ENCODE measurements around the gene PET117.
"Not testable (repeated sequence)": the region's sequence is repeated elsewhere in the genome, so short reads cannot be mapped to it uniquely, and the experiment has no call there.

The PET117 gene, protein sequence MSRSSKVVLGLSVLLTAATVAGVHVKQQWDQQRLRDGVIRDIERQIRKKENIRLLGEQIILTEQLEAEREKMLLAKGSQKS

DNA sequence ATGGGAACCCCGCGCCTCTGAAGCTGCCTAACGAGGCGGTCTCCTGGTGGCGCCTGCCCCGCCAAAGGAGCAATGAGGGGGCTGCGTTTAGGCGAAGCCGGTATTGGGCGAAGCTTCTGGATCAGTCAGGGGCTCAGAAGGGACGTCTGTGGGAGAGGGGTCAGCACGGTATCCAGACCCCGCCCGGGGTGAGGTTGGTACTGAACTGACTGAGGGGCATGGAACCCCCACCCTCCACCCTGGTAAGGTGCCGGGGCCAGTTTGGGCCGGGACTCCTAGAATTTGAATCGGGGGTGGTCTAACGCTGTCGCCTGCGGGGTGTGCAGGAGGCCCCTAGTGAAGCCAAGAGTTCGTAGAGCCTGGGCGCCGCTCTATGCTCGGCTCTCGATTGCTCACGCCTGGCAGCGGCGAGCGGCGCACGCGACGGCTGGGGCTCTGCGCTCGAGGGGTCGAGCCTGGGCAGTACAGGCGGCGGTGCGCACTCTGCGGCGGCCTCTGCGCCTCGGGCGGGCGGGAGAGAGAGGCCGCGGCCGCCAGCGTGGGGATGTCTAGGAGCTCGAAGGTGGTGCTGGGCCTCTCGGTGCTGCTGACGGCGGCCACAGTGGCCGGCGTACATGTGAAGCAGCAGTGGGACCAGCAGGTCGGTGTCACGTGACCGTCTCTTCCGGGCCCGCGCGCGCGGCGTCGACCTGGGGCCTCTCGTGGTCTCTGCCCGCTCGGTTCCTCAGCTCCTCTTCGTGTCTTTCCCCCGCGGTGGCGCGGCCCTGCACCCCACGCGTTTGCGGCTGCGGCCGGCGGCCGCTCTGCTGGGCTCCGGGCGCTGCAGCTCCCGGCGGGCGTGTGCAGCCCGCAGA, at the start of gene PET117, which contains the start of gene KAT14:
PET117 (plus strand) TSS at position 452 of the 854 bp plus-strand sequence; CDS start at position 545, 93 bp downstream.
KAT14 (plus strand) TSS at position 452 of the 854 bp plus-strand sequence. CDS start 4,798 bp downstream, outside the sequence.
- DNase-seq = peak; percentile 30

DNA sequence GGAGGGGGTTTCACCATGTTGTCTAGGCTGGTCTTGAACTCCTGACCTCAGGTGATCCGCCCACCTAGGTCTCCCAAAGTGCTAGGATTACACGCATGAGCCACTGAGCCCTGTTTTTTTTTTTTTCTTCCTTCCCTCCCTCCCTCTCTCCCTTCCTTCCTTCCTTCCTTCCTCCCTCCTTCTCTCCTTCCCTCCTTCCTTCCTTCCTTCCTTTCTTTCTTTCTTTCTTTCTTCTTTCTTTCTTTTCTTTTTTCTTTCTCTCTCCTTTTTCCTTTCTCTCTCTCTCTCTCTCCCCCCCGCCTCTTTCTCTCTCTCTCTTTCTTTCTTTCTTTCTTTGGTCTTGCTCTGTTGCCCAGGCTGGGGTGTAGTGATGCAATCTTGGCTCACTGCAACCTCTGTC, 49.4 kb upstream of the PET117 start:
- DNase-seq = not testable (repeated sequence)

DNA sequence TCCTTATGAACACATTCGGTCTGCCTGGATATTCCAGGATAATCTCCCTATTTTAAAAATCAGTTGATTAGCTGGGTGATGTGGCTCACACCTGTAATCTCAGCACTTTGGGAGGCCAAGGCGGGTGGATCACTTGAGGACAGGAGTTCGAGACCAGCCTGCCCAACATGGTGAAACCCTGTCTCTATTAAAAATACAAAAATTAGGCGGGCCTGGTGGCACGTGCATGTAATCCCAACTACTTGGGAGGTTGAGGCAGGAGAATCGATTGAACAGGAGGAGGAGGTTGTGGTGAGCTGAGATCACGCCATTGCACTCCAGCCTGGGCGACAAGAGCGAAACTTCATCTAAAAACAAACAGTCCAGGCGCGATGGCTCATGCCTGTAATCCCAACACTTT, 48.8 kb upstream of the PET117 start:
- DNase-seq = not testable (repeated sequence)

DNA sequence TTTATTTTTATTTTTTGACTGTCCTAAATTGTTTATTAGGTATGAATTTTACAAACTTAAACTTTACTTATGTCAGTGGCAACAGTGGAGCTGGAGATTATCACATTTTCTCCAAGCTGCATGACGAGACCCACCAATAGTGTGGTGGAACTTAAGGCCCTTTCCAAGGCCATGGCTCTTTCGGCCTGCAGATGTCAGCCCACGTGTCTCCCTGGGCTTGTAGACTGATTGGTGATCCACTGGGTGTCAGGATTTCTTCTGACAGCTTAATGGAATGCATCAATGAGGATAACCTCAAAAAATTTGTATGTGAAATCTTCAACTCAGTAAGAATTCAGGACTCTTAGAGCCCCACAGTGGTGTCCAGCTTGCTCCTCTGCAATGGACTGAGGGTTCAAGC, 47.6 kb upstream of the PET117 start:
- no peak for DNase-seq

DNA sequence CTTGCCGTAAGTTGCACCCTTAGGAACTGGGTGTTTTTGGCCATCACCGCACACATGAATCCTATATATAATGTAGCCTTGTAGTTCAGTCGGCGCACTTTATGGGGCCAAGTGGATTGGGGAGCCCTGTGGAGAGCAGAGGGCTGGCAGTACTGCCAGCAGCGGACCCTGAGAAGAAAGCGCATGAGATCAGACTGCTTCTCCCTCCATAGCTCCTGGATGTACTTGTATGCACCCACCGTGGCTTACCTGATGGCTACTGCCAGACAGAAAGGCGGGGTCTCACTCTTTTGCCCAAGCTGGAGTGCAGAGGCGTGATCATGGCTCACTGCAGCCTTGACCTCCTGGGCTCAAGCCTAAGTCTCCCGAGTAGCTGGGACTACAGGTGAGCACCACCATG, 47.2 kb upstream of the PET117 start:
- DNase-seq = no peak

DNA sequence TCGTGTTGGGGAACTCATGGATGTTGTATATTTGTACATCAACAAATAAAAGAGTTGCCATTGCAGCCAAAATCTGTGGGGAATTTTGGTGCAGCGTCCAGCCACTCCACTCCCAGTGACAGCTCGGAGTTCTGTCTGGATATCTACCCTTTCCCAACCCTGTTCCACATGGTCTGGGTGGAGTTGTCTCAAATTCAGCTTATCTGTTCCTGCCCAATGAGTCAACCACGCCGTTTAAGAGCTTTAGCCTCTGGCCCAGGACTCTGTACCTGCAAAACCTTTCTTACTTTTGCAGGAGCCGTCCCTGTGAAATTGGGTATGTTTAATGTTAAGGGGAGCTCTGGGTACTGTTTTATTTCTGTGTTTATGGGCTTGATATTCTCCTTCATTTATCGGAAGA, 46.0 kb upstream of the PET117 start:
- DNase-seq = no peak

DNA sequence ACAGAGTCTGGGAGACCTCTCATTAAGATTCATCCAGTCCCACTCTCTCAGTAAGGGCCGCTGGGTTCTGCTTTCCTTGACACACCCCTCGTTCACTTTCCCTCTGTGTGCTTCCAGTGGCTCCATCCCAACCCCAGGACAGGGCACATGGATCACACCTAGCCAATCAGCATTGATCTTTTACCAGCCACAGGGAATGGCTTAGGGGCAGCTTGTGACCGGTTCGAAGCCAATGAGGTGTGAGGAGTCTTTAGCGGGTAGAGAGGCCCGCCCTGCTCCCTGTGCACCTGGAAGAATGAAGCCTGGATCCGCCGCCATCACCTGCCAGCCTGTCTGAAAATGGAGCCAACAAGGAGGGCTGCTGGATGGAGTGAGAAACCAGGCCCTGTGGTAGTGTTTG, 44.8 kb upstream of the PET117 start:
- no peak for DNase-seq

DNA sequence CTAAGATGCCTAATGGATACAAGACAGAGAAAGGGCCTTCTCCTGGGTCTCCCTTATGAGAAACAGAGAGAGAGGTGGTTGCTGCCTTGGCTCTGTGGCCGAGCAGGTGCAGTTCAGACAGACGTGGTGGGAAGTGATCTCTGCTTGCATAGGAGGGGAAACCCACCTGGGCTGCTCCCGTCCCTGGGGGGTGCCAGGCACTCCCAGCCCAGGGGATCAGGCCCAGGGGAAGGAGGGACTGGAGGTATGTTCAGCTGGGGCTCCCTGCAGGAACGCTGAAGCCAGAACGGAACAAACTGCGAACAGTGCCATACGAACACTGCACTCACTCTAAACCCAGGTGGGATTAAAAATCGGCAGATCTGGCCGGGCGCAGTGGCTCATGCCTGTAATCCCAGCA, 44.3 kb upstream of the PET117 start:
- no peak for DNase-seq

DNA sequence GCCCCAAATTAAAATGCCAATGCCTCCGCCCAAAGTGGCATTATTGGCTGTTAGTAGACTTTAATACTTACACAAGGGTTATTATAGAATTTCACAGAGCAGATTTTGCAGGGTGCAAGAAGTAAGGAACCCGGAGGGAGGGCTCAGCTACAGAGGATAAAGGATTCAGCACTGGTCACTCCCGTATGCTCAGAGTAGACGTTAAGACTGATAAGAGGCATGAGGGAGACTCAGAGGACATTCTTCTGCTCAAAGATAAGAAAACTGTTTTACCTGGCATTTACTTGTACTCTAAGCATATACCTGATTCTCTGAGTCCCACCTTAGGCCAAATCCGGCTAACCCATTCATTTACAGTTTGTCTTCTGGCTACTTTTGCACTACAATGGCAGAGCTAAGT, 43.5 kb upstream of the PET117 start:
- no peak for DNase-seq

DNA sequence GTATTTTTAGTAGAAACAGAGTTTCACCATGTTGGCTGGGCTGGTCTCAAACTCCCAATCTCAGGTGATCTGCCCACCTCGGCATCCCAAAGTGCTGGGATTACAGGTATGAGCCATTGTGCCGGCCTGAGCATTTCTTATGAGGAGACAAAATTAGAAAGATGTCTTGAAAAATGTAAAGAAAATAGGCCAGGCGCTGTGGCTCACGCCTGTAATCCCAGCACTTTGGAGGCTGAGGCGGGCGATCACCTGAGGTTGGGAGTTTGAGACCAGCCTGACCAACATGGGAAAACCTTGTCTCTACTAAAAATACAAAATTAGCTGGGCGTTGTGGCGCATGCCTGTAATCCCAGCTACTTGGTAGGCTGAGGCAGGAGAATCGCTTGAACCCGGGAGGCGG, 37.1 kb upstream of the PET117 start:
- DNase-seq = not testable (repeated sequence)

DNA sequence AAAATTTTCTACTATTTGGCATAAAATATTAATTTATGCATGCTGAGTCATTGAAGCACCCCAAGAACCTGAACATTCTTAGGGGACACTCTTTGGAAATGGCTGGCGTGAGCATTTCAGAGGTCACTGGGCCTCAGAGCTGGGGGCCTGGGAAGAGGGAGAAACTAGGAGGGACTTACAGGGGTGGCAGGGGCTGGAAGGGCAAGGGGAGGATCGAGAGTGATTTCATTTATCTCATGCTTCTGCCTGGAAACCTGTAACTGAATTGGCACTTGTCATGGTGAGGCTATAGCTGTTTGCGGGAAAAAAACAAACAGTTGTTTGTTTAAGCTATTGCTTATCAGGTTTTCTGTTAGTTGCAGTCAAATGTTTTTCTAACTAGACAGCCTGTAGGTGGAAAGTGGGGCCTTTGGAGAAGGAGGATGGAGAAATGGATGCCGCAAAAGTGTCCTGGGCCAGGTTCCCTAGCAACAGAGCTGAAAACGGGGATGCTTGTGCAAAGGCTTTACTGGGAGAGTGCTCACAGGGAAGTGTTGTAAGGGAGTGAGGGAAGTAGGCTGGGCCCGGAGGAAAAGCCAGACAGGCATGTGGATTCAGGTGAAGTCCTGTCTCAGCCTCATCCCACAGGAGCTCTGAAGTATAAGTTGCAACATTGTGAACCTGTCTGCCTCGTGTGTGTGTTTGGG, 36.4 kb upstream of the PET117 start:
- DNase-seq = no peak

DNA sequence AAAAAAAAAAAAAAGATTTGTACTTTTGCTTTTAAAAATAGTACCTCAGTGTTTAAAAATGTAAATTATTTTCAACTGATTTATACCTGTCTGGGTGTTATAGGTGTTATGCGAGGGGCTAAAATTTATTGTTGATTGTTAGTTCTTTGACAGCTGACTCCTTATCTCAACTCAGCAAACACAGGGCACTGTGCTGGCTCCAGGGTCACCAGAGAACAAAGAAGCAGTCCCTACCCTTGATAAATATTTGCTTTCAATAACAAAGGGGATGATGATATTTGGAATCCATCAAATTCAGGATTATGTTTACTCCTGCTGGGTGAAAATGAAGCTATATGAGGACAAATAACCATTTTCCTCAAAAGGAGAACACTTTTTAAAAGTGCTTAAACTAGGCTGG, 34.2 kb upstream of the PET117 start:
- no peak for DNase-seq

DNA sequence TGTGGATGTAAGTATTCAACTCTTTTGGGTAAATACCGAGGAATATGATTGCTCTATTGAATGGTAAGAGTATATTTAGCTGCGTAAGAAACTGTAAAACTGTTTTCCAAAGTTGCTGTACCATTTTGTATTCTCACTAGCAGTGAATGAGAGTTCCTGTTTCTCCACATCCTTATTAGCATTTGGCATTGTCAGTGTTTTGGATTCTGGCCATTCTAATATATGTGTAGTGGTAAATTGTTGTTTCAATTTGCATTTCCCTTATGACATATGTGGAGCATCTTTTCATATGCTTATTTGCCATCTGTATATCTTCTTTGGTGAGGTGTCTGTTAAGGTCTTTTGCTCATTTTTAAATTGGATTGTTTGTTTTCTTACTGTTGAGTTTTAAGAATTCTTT, 29.3 kb upstream of the PET117 start:
- DNase-seq = no peak

DNA sequence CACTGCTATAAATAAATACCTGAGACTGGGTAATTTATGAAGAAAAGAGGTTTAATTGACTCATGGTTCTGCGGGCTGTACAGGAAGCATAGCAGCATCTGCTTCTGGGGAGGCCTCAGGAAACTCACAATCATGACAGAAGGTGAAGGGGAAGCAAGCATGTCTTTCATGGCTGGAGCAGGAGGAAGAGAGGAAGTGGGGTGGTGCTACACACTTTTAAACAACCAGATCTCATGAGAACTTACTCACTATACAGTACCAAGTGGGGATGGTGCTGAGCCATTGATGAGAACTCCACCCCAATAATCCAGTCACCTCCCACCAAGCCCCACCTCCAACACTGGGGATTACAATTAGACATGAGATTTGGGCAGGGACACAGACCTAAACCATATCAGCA, 9.1 kb upstream of the PET117 start:
- not testable (repeated sequence) for DNase-seq

DNA sequence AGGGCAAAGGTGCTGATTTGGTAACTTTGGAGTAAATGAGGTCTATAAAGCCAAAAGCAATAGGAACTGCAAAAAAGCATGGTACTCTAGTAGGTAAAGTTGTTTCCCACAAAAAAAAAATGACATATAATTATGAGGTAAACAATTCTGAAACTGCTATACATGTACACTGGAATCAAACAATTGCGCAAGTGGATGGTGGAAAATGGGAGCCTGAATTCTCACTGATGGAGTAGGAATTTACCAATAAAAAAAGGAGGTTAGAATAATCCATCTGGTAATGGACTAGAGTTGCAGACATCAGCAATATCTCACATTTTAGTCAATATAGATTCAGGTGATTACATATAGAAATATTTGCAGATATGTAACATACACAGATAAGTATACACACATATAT, 5.0 kb upstream of the PET117 start:
- no peak for DNase-seq

DNA sequence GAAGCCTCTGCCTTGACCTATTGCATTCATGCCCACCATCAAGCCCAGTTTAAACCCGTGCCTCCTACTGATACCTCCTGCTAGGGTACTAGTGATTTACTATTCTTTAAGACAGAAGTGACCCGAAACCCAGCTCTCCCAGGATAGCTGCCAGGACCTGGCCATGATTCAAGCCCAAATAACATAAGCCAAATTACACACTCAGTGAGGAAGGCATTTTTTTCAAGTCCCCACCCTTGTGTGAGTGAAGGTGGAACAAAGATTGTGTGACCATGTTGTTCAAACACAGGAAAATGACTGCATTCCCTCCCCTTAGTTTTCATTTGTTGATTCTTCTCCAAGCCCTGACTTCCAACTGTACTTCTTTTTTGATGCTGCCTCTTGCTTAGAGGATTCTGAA, 3.7 kb upstream of the PET117 start:
- DNase-seq = no peak

DNA sequence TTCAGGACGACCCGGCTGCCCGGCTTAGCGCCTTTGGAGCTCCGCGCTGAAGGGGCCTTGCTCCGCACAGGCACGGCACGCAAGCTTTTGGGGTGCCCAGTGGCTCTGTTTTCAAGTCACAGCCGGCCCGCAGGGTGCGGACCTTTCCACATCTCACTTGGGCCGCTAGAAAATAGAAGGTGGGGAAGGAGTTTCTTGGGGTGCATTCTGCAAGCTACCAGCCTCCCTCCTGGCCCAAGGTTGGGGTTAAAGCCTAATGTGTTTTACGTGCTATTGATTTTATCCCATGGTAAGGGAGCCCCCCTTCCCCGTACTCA, 561 bp downstream of the PET117 start:
- no peak for DNase-seq

DNA sequence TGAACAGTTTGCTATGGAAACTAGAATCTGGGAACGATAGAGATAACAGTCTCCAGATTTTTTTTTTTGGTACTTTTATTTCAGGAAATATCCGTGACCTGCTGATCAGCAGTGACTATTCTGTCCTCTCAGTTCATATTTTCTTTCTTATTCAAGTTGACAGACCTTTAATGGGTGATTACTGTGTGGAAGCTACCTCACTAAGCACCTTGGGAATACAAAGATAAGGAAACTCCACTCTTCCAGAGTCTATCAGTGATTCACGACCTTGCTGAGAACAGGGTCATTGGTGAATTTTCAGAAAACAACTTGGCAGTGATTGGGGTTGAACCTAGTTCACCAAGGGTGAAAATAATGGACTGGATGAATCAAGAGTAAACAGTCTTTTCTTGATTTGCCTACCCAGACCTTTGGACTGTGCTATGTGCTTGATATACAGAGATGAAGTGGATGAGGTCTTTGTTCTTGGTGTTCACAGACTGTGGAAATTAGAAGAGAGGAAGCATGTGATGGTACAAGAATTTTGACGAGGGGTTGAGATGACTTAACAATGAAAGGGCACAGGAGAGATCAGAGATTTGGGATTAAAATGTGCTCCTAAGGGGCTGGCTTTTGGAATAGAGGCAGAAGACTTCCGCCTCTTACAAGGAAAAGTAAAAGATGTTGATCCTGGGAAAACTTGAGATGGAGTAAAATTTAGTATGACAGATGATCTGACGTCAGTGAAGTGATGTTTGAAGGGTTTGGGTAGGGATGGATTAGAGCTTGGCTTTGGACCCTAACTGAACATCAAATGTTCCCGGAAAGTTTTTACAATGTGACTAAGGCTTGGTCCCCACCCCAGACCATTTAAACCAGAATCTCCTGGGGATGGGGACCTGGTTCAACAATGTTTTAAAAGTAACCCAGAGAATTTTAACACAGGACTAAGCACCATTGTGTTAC, 1.2 kb downstream of the PET117 start:
- DNase-seq = no peak

DNA sequence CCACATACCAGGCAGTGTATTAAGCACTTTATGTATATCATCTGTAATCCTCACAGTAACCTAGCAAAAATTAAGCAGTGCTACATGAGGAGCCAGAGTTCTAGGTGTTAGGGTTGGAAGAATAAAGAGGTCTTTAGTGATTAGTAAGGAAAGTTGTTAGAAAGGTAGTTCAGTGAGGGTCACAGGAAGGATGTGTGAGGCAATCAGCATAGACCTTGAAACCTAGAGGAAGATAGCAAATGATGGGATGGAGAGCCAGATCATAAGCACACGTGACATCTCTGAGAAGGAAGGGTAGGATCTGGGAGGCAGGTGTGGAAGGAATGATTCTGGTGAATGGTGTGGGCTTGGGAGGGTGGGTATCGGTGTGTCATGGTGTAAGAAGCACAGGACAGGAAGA, 2.2 kb downstream of the PET117 start:
- no peak for DNase-seq

DNA sequence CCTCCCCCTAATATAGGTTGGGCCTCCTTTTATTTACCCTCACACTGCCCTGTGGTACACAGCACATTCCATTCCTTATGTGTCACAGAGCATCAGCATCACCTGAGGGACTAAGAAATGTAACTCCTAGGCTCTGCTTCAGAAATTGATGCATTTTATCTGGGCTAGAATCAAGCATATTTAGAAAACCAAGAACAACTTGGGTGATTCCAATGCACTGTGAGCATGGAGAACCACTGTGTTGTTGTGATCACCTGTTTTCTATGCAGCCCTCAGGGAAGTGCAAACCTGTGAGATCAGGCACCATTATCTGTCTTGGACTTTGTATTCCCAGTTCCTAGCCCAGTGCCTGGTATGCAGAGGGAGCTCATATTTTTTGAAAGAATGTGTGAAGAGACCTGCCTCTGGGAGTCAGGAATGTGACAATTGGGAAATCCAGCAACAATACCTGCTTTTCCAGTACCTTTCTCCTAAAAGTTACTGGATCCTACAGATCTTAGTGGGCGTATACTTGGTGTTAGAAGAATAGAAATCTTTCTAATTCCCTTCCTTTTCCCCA, 7.0 kb downstream of the PET117 start:
- no peak for DNase-seq

DNA sequence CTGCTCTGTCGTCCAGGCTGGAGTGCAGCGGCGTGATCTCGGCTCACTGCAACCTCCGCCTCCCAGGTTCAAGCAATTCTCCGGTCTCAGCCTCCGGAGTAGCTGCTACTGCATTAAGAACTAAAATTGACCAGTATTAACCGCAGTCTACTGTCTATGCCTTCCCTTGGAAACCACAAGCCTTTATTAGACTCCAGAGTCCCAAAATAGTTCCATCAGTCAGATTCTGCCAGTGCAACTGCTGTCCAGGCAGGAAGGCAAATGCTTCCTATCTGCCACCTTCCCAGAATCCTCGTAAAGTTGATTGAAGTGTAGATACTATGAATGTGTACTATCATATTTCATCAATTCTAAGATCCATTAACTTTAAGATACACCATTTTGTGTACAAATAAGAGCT, 16.7 kb downstream of the PET117 start:
- DNase-seq = no peak

DNA sequence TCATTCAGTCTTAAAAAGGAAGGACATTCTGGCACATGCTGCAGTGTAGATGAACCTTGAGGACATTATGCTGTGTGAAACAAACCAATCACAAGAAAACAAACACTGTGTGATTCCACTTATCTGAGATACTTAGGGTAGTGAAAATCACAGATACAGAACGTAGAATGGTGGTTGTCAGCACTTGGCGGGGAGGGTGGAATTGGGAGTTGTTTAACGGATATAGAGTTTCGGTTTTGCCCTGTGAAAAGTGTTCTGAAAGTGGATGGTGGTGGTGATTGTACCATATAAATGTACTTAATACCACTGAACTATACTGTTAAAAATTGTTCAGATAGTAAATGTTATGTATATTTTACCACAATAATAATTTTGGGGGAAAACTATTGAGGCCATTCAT, 18.4 kb downstream of the PET117 start:
- no peak for DNase-seq

DNA sequence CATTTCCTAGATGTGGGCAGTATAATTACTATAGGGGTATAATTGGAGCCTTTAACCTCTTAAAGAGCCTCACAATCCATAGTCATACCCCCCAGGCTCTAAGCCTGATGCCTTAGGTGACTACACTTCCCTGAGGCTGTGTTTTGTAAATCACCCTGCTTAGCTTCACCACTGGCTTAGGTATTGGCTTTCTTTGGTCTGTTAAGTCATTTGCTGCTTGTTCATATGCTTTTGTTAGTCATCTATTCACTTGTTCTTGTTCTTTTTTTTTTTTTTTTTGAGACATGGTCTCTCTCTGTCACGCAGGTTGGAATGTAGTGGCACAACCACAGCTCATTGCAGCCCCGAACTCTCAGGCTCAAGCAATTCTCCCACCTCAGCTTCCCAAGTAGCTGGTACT, 26.7 kb downstream of the PET117 start:
- no peak for DNase-seq

All from SIG-M5 (cell line).